CD4-positive, alpha-beta T cell (primary cell): ENCODE data around the gene PKD1L1. TPM values are rescaled to one million over a fixed set of nuclear protein-coding genes. Genes with fewer than 3 reads are reported as not detected.
A peak's percentile ranks its signal among the peaks of the same experiment; 100 is the strongest.

ENCODE experiments used
- ATAC-seq: fragments of 200-7000 bp; cut with Tn5 transposase; one replicate; pipeline ENCODE4 v1.10.0; 2022; ENCODE audit warnings: mild to moderate bottlenecking; ENCODE audit not compliant: poor library complexity
- CTCF ChIA-PET: fragments of 350-600 bp; sonication (Branson Sonifier 250); formaldehyde crosslinking; loops from one replicate; lab custom pipeline; 2021; ENCODE audit warnings: antibody characterized with exemption, inconsistent platforms; lab: Charles Lee
- POLR2A ChIA-PET: fragments of 350-600 bp; sonication (Branson Sonifier 250); formaldehyde crosslinking; loops from one replicate; lab custom pipeline; 2021; ENCODE audit warnings: antibody characterized with exemption, inconsistent platforms; lab: Charles Lee
- DNase-seq, 14 experiments: peaks; one replicate each; pipeline ENCODE4 v3.0.0-alpha.2; 2013 to 2020; ENCODE audit warnings: mixed read lengths in 2 of 14
- H3K27ac ChIP-seq, 2 donors: one replicate each; pipeline versions ENCODE4 v1.5.1 to v1.7.0; 2013; ENCODE audit warnings: low read length in 2 of 2, low read depth in 1 of 2, mild to moderate bottlenecking in 1 of 2
- H3K27me3 ChIP-seq, 2 experiments: 1 replicate in 1 of 2; 2 replicates in 1 of 2; pipeline versions ENCODE4 v1.6.1 to v1.7.0; 2013; ENCODE audit warnings: low read length in 2 of 2, control low read depth in 1 of 2, mild to moderate bottlenecking in 1 of 2, moderate library complexity in 1 of 2; ENCODE audit not compliant: insufficient read depth in 2 of 2, control insufficient read depth in 1 of 2
- H3K36me3 ChIP-seq: one replicate; pipeline ENCODE4 v1.6.1; 2013; ENCODE audit warnings: low read length, control low read depth; ENCODE audit not compliant: insufficient read depth
- H3K4me1 ChIP-seq: one replicate; pipeline ENCODE4 v1.6.1; 2013; ENCODE audit warnings: low read length, control low read depth; ENCODE audit not compliant: insufficient read depth
- H3K4me3 ChIP-seq: one replicate; pipeline ENCODE4 v1.5.1; 2013; ENCODE audit warnings: mild to moderate bottlenecking, low read length, moderate library complexity
- H3K9me3 ChIP-seq, 2 experiments: 1 replicate in 1 of 2; 2 replicates in 1 of 2; pipeline versions ENCODE4 v1.6.1 to v1.7.0; 2013; ENCODE audit warnings: low read length in 2 of 2, mild to moderate bottlenecking in 2 of 2, control low read depth in 1 of 2, moderate library complexity in 1 of 2; ENCODE audit not compliant: control insufficient read depth in 1 of 2, insufficient read depth in 1 of 2
- H3K27ac Mint-ChIP-seq: one replicate; pipeline ENCODE4 v1.8.0; 2020; ENCODE audit warnings: mixed read lengths
- H3K27me3 Mint-ChIP-seq: one replicate; pipeline ENCODE4 v1.8.0; 2021; ENCODE audit warnings: mixed read lengths
- H3K36me3 Mint-ChIP-seq: one replicate; pipeline ENCODE4 v1.8.0; 2021; ENCODE audit warnings: low read depth, mixed read lengths
- H3K4me1 Mint-ChIP-seq: one replicate; pipeline ENCODE4 v1.8.0; 2021; ENCODE audit warnings: low read depth, mixed read lengths
- H3K4me3 Mint-ChIP-seq: one replicate; pipeline ENCODE4 v1.8.0; 2020; ENCODE audit warnings: mild to moderate bottlenecking, mixed read lengths
- H3K9me3 Mint-ChIP-seq: one replicate; pipeline ENCODE4 v1.8.0; 2020; ENCODE audit warnings: mixed read lengths
- intact Hi-C, 2 experiments: fragments of 100-400 bp; cut with DNase I in 1 of 2; cut with micrococcal nuclease in 1 of 2; formaldehyde crosslinking; loops; one replicate each; pipeline versions ENCODE4 v1.15.1 to v1.9.0; 2023 to 2025; cut with DNase I, micrococcal nuclease
- total RNA-seq, 174 experiments: library from RNA in 2 of 174; stranded (reverse) in 2 of 174; gene quantifications; one replicate each; pipeline ENCODE4 v1.2.3 and lab custom pipeline; 2021 to 2026
- TF ChIP-seq, protein P1 (sequence below): fragments of 200-600 bp; IDR thresholded peaks from one replicate; pipeline ENCODE4 v1.8.0; 2022; ENCODE audit warnings: antibody characterized with exemption, mild to moderate bottlenecking

Gene PKD1L1
- total RNA-seq, 2 experiments from 2014 or later, result 0.20 to 0.25 TPM

DNA sequence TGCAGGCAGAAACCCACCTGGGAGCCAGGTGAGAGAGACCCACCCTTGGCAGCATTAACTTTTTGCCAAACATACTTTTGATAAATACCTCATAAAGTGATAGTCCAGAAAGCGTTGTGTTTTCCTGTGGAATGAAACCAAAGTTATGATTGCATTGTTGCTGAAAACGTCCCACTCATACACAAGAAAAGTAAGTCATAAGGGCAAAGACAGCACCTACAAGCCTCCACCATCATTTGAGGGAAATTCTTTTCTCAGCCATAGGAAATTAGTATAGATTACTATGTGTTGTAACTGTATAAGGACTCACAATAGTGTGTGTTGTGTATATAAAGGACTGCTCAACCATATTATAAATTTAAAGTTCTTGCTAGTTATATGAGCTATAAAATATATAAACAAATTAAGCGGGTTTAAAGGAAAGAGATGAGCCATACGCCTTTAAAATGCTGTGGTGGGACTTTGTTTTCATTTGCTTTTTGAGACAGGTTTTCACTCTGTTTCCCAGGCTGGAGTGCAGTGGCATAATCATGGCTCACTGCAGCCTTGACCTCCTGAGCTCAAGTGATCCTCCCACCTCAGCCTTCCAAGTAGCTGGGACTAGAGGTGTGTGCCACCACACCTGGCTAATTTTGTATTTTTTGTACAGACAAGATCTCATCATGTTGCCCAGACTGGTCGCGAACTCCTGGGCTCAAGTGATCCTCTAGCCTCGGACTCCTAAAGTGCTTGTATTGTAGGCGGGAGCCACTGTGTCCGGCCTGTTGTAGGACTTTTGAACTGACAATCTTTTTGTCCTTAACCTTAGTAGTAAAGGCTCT lies 160.8 kb downstream of the PKD1L1 start:
- Histone ChIP-seq H3K9me3 (no peaks in the 10 kb centered on the region), H3K36me3 (no peaks in the 10 kb centered on the region), H3K27me3 (no peaks in the 10 kb centered on the region), H3K4me3 (no peak overlapping the region), H3K4me1 (no peaks in the 10 kb centered on the region), H3K27ac (no peak overlapping the region)
- no peak for DNase-seq
- H3K4me1 Mint-ChIP-seq, result no peaks in the 10 kb centered on the region
- H3K27me3 Mint-ChIP-seq, result peaks cover 3% of the 10 kb centered on the region
- intact Hi-C loops, result no loop called here
- CTCF ChIA-PET, result interaction anchor here (0.6 kb wide), 1 partner anchor 113 kb away, joined by 3 read pairs; no protein-coding TSS in a partner anchor
- no peaks in the 10 kb centered on the region for H3K9me3 Mint-ChIP-seq
- H3K4me3 Mint-ChIP-seq, result no peak overlapping the region
- no peaks in the 10 kb centered on the region for H3K36me3 Mint-ChIP-seq
- TF ChIP-seq, protein P1, sequence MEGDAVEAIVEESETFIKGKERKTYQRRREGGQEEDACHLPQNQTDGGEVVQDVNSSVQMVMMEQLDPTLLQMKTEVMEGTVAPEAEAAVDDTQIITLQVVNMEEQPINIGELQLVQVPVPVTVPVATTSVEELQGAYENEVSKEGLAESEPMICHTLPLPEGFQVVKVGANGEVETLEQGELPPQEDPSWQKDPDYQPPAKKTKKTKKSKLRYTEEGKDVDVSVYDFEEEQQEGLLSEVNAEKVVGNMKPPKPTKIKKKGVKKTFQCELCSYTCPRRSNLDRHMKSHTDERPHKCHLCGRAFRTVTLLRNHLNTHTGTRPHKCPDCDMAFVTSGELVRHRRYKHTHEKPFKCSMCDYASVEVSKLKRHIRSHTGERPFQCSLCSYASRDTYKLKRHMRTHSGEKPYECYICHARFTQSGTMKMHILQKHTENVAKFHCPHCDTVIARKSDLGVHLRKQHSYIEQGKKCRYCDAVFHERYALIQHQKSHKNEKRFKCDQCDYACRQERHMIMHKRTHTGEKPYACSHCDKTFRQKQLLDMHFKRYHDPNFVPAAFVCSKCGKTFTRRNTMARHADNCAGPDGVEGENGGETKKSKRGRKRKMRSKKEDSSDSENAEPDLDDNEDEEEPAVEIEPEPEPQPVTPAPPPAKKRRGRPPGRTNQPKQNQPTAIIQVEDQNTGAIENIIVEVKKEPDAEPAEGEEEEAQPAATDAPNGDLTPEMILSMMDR, result no peak
- POLR2A ChIA-PET, result no interaction called here
- no peak for ATAC-seq
- no peak overlapping the region for H3K27ac Mint-ChIP-seq

DNA sequence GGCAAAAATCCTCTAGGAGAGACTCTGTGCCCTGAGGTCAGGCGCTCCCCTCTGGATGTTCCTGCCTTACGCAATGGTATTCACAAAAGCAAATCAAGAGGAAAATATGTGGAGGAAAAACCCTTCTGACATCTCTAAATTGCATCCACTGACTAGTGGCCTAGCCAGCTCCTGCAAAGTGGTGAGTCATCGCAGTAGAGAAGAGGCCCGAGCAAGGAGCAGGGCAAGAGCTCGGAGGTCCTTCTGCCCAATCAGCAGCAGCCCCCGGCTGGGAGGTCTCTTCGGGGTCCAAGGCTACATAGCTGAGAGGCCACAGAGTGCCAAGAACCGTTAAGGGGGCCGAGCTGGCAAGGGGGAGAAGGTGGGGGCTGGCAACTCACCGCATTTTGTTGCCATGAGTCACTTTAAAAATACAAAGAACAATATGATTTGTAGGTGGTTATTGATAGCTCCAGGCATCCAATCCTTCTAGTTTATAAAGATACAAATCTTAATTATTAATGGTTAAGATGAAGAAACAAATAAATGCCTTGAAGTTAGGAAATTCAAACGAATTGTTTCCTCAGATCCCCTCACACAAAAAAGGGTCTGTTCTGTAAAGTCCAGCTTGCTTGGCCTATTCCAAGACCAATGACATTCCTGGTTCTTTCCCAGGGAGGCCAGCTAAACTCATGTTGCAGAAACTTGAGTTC lies 161.6 kb downstream of the PKD1L1 start:
- Mint-ChIP-seq H3K9me3 (no peaks in the 10 kb centered on the region), H3K4me1 (no peaks in the 10 kb centered on the region), H3K36me3 (no peaks in the 10 kb centered on the region), H3K27ac (no peak overlapping the region), H3K27me3 (peaks cover 3% of the 10 kb centered on the region), H3K4me3 (no peak overlapping the region)
- H3K9me3 ChIP-seq, result no peaks in the 10 kb centered on the region
- intact Hi-C loops, result no loop called here
- POLR2A ChIA-PET, result no interaction called here
- peak in 1 of 14 experiments; percentile 2 for DNase-seq
- H3K36me3 ChIP-seq, result no peaks in the 10 kb centered on the region
- no peaks in the 10 kb centered on the region for H3K27me3 ChIP-seq
- CTCF ChIA-PET, result no interaction called here
- no peaks in the 10 kb centered on the region for H3K4me1 ChIP-seq
- ATAC-seq, result no peak
- no peak overlapping the region for H3K4me3 ChIP-seq
- TF ChIP-seq, protein P1, result no peak
- no peak overlapping the region for H3K27ac ChIP-seq

DNA sequence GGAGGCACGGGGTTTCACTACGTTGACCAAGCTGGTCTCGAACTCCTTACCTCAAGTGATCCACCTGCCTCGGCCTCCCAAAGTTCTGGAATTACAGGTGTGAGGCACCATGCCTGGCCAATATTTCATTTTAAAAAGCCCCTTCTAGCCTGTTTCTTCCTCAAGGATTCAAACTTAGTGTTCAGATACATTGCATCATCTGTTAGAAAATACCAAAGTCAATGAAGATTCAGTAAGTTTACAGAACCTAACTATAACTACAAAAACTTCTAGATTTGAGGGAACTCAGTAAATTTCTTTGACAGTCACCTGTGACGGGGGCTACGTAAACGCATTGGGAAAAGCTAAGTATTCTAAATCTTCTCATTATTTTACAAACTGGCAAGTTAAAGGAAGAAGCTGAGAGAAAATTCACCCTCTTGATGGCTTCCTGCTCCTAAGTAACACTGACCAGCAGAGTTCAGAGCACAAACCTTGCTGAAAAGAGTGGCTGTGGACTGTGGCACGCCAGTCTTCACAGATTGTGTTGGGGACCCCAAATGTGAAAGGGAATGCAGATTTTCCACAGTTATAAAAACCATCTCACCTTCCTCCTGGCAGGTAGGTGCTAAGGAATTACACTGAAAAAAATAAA lies 162.2 kb downstream of the PKD1L1 start:
- no peaks in the 10 kb centered on the region for H3K4me1 ChIP-seq
- TF ChIP-seq, protein P1, result no peak
- Mint-ChIP-seq H3K36me3 (no peaks in the 10 kb centered on the region), H3K9me3 (no peaks in the 10 kb centered on the region), H3K4me1 (no peaks in the 10 kb centered on the region), H3K27ac (no peak overlapping the region), H3K4me3 (no peak overlapping the region), H3K27me3 (peaks cover 3% of the 10 kb centered on the region)
- CTCF ChIA-PET, result no interaction called here
- no peak overlapping the region for H3K27ac ChIP-seq
- ATAC-seq, result no peak
- no peaks in the 10 kb centered on the region for H3K36me3 ChIP-seq
- H3K9me3 ChIP-seq, result no peaks in the 10 kb centered on the region
- H3K4me3 ChIP-seq, result no peak overlapping the region
- POLR2A ChIA-PET, result no interaction called here
- H3K27me3 ChIP-seq, result no peaks in the 10 kb centered on the region
- DNase-seq, result no peak
- intact Hi-C loops, result no loop called here
